NB4 (cell line): ENCODE data around the gene ITGA11.
"Not testable (repeated sequence)": the region's sequence is repeated elsewhere in the genome, so short reads cannot be mapped to it uniquely, and the experiment has no call there.

ENCODE experiments used
- DNase-seq: peaks from one replicate; pipeline ENCODE4 v3.0.0; 2010; ENCODE audit warnings: low read depth
- H3K4me3 ChIP-seq: one replicate; pipeline ENCODE4 v1.5.1; 2011; ENCODE audit warnings: mild to moderate bottlenecking, low read depth, low read length, moderate library complexity
- MYC ChIP-seq: IDR thresholded peaks from 2 replicates; pipeline ENCODE4 v1.6.1; 2011; ENCODE audit warnings: low read depth, low read length
- POLR2A ChIP-seq: IDR thresholded peaks from 2 replicates; pipeline ENCODE4 v1.6.1; 2011; ENCODE audit warnings: mild to moderate bottlenecking; ENCODE audit not compliant: insufficient read length; ENCODE audit errors: extremely low read depth
- TF ChIP-seq, protein P1 (sequence below): IDR thresholded peaks from one replicate; pipeline ENCODE4 v1.5.1; 2012; ENCODE audit warnings: low read depth, low read length
- TF ChIP-seq, protein P2 (sequence below): IDR thresholded peaks from 2 replicates; pipeline ENCODE4 v1.6.1; 2011; ENCODE audit warnings: low read depth, low read length

The ITGA11 gene

DNA sequence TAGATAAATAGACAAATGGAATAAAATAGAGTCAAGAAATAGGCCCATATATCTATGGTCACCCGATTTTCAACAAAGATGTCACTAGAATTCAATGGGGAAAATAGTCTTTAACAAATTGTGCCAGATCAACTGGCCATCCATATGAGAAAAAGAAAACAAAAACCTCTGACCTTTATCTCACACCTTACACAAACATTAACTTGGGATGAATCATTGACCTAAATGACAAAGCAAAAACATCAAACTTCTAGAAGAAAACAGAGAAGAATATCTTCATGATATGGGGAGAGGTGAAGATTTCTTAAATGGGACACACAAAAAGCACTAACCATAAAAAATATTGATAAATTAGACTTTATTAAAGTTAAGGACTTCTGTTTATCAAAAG, 31.9 kb downstream of the ITGA11 start:
- TF ChIP-seq POLR2A: no peak
- TF ChIP-seq MYC: no peak
- TF ChIP-seq, protein P1, sequence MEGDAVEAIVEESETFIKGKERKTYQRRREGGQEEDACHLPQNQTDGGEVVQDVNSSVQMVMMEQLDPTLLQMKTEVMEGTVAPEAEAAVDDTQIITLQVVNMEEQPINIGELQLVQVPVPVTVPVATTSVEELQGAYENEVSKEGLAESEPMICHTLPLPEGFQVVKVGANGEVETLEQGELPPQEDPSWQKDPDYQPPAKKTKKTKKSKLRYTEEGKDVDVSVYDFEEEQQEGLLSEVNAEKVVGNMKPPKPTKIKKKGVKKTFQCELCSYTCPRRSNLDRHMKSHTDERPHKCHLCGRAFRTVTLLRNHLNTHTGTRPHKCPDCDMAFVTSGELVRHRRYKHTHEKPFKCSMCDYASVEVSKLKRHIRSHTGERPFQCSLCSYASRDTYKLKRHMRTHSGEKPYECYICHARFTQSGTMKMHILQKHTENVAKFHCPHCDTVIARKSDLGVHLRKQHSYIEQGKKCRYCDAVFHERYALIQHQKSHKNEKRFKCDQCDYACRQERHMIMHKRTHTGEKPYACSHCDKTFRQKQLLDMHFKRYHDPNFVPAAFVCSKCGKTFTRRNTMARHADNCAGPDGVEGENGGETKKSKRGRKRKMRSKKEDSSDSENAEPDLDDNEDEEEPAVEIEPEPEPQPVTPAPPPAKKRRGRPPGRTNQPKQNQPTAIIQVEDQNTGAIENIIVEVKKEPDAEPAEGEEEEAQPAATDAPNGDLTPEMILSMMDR: no peak
- TF ChIP-seq, protein P2, sequence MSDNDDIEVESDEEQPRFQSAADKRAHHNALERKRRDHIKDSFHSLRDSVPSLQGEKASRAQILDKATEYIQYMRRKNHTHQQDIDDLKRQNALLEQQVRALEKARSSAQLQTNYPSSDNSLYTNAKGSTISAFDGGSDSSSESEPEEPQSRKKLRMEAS: no peak

DNA sequence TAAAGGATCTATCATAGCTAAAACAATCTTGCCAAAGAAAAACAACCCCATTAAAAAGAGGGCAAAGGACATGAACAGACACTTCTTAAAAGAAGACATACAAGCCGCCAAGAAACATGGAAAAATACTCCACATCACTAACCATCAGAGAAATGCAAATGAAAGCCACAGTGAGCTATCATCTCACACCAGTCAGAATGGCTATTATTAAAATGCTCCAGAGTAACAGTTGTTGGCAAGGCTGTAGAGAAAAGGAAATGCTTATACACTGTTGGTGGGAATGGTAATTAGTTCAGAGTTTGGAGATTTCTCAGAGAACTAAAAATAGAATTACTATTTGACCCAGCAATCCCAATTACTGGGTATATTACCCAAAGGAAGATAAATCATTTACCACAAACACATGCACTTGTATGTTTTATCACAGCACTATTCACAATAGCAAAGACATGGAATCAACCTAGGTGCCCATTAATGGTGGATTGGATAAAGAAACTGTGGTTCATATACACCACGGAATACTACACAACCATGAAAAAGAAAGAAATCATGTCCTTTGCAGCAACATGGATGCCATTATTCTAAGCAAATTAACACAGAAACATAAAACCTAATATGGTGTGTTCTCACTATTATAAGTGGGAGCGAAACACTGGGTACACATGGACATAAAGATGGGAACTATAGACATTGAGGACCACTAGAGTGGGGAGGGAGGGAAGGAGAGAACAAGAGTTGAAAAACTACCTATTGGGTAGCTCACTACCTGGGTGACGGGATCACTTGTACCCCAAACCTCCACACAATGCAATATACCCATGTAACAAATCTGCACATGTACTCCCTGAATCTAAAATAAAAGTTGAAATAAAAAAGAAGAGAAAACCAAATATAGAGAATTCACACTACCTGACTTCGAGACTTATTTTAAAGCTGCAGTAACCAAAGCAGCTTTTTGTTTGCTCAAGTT, 32.6 kb downstream of the ITGA11 start:
- DNase-seq: no peak
- TF ChIP-seq POLR2A (no peak), MYC (no peak)
- TF ChIP-seq, protein P1: no peak
- TF ChIP-seq, protein P2: no peak
- no peak overlapping the region for H3K4me3 ChIP-seq

More for the DNA sequence above, 31.9 kb downstream of the ITGA11 start:
- no peak overlapping the region for H3K4me3 ChIP-seq
- DNase-seq: no peak

DNA sequence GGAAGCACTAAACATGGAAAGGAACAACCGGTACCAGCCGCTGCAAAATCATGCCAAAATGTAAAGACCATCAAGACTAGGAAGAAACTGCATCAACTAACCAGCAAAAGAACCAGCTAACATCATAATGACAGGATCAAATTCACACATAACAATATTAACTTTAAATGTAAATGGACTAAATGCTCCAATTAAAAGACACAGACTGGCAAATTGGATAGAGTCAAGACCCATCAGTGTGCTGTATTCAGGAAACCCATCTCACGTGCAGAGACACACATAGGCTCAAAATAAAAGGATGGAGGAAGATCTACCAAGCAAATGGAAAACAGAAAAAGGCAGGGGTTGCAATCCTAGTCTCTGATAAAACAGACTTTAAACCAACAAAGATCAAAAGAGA, 34.0 kb downstream of the ITGA11 start:
- not testable (repeated sequence) for DNase-seq, H3K4me3 ChIP-seq

DNA sequence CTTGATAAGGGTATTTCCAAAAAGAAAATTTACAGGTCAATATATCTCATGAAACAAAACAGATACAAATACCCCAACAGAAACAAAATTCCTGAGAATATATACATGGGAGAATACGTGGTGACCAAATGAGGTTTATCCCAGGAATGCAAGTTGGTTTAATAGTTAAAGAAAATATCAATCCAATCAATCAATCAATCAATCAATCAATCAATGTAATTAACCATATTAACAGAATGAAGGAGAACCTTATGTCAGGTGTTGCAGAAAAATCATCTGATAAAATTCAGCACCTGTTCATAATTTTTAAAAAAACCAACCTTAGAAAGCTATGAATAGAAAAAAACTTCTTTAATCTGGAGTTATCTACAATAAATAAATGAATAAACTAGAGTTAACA, 35.9 kb downstream of the ITGA11 start:
- H3K4me3 ChIP-seq: no peak overlapping the region
- TF ChIP-seq, protein P1: no peak
- no peak for TF ChIP-seq POLR2A
- no peak for TF ChIP-seq MYC
- TF ChIP-seq, protein P2: no peak
- DNase-seq: no peak

DNA sequence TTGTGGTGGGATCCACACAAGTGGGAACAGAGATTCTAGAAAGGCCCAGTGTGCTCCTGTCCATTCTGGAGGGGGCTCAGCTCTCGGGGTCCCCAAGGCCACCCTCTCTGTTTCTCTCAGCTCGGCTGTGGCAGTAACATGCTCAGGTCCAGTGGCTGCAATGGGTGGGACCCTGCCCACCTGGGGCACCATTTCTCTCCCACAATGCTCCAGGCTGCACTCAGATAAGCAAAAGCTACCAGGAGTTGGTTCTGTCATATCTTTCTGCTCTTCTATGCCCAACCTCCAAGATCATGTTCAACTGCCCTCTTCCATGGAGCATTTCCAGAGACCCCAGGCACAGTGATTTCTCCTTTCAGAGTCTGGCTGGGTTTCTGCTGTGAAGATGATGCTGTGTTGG, 40.8 kb downstream of the ITGA11 start:
- no peak for DNase-seq
- TF ChIP-seq, protein P2: no peak
- TF ChIP-seq MYC (no peak), POLR2A (no peak)
- TF ChIP-seq, protein P1: no peak
- H3K4me3 ChIP-seq: no peak overlapping the region

DNA sequence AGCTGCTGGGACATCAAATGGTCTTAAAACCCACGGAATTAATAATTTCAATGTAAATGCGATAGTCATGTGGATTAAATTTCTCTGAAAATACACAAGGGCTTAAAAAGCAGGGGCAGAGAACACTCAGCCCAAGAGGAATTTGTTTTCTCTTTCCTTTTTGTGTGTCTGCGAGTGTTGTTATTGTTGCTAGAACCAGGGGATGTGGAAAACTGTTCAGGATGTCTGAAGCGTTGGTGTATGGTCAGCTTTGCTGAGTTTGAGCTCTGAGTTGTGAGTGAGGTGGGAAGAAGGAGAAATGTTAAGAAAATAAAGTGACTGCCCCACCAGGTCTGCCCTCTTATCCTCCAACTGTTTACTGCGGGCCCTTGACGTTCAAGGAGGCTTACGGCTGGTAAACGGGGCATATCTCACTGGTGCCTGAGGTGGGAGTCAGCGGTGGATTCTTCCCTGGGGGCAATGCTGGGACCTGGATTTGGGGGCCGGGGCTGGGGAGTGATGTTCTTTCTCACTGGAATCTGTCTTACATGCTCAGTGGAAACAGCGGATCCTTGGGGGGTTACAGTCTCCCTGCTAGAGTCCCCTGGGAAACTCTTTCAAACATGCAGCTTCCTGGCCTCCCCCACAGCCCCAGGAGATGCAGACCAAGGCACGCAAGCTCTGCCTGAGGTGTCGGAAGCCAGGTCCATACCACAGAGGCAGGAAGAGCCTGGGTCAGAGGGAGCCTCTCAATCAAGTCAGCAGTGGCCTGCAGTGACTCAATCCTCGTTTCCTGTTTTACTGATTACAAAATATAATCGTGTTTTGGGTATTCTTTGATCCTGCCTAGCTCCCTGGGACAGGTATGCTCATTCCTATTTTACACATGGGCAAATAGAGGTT, 41.8 kb downstream of the ITGA11 start:
- peak; percentile 98 for DNase-seq
- peak overlapping the region; percentile 15 for H3K4me3 ChIP-seq
- peak; percentile 61; the same call in 1 of the 2 replicates for TF ChIP-seq MYC
- TF ChIP-seq, protein P2: no peak; the same call in 1 of the 2 replicates
